ENCODE measurements around the gene LAMB3. TPM values are rescaled to one million over a fixed set of nuclear protein-coding genes. Genes with fewer than 3 reads are reported as not detected.
A peak's percentile ranks its signal among the peaks of the same experiment; 100 is the strongest.

LAMB3 gene
- total and polyA plus RNA-seq, 2 donors = 13.3 to 15.3 TPM

DNA sequence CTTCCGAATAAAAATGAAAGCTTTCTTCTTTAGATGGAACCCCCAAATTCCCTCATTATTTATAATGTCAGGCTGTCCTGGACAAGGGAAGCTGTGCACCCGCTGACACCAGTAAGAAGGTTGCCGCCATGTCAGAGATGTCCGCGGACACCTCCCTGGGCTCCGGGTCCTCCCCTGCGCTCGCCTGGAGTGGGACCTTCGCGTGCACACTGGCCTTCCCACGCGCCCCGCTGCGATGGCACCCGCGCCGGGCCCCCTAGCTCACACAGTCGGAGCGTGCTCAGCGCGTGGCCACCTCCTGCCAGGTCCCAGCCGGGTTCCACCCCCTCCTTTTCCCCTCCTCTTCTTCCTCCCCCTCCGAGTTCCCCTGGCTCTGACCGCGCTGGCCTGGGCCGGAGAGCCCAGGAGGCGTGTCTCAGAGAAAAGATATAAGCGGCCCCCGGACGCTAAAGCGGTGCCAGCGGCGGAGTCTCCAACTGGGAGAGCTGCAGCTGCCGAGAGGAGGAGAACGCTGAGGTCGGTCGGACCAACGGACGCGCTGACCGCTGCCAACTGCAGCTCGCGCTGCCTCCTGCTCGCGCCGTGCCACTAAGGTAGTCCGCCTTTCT, 22.8 kb upstream of the LAMB3 start, which contains the start of gene G0S2:
TSS of gene G0S2 (plus strand) at position 456 of the 608 bp plus-strand sequence. CDS start 273 bp downstream, outside the sequence.
- peaks cover 2% of the 10 kb centered on the region for H3K4me1 ChIP-seq (ENCODE audit: insufficient read depth)
- 3% methylated on average over 47 of the region's 47 CpGs for WGBS
- H3K4me3 ChIP-seq (ENCODE audit: low read depth, low read length) = peak within 1 kb of the TSS; percentile 44
- no peak for DNase-seq (ENCODE audit: extremely low spot score)
- no peaks in the 10 kb centered on the region for H3K36me3 ChIP-seq (ENCODE audit: insufficient read depth)
- no peak within 1 kb of the TSS for H3K27ac ChIP-seq (ENCODE audit: low read depth)

- no peaks in the 10 kb centered on the region for H3K36me3 ChIP-seq (ENCODE audit: insufficient read depth)
- H3K27ac ChIP-seq (ENCODE audit: low read depth) = no peak overlapping the region
- H3K4me3 ChIP-seq (ENCODE audit: low read depth, low read length) = no peak overlapping the region
- no peak for DNase-seq (ENCODE audit: extremely low spot score)
- 72% methylated on average over 7 of the region's 7 CpGs for WGBS
- peaks cover 2% of the 10 kb centered on the region for H3K4me1 ChIP-seq (ENCODE audit: insufficient read depth)
Observed at GRCh38 chr1:209673631-209674417, 21.6 kb upstream of the LAMB3 start.

- WGBS = 79% methylated on average over 5 of the region's 5 CpGs
- no peak for DNase-seq (ENCODE audit: extremely low spot score)
- H3K36me3 ChIP-seq (ENCODE audit: insufficient read depth) = no peaks in the 10 kb centered on the region
- peaks cover 2% of the 10 kb centered on the region for H3K4me1 ChIP-seq (ENCODE audit: insufficient read depth)
- H3K27ac ChIP-seq (ENCODE audit: low read depth) = no peak overlapping the region
- H3K4me3 ChIP-seq (ENCODE audit: low read depth, low read length) = no peak overlapping the region
Observed at GRCh38 chr1:209672705-209673630, 20.7 kb upstream of the LAMB3 start.

- no peak overlapping the region for H3K27ac ChIP-seq (ENCODE audit: low read depth)
- DNase-seq (ENCODE audit: extremely low spot score) = no peak
- no peaks in the 10 kb centered on the region for H3K36me3 ChIP-seq (ENCODE audit: insufficient read depth)
- no peaks in the 10 kb centered on the region for H3K4me1 ChIP-seq (ENCODE audit: insufficient read depth)
- H3K4me3 ChIP-seq (ENCODE audit: low read depth, low read length) = no peak overlapping the region
- 97% methylated on average over 1 of the region's 1 CpG for WGBS
Observed at GRCh38 chr1:209670441-209671082, 18.3 kb upstream of the LAMB3 start.

DNA sequence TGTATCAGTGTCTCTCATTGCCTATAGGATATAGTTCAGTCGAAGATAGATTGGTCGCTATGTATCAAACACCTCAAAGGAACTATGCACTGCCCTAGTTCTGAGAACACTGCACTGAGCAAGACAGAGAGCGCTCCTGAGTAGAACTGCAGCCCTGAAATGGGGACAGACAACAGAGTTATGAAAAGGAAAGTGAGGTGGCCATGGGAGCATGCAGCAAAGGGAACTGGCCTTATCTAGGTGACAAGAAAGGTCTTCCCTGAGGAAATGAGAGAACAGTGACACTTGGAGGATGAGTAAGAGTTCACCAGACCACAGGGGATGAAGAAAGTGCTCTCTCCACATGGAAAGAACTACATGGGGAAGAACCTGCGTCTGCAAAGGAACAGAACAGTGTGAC, 15.5 kb upstream of the LAMB3 start:
- no peak for DNase-seq (ENCODE audit: extremely low spot score)
- no peaks in the 10 kb centered on the region for H3K4me1 ChIP-seq (ENCODE audit: insufficient read depth)
- WGBS = 93% methylated on average over 4 of the region's 4 CpGs
- no peak overlapping the region for H3K27ac ChIP-seq (ENCODE audit: low read depth)
- no peaks in the 10 kb centered on the region for H3K36me3 ChIP-seq (ENCODE audit: insufficient read depth)
- no peak overlapping the region for H3K4me3 ChIP-seq (ENCODE audit: low read depth, low read length)

GRCh38 chr1:209667103-209667502, 14.9 kb upstream of the LAMB3 start:
- no peak for DNase-seq (ENCODE audit: extremely low spot score)
- Histone ChIP-seq H3K4me3 (ENCODE audit: low read depth, low read length) (no peak overlapping the region), H3K27ac (ENCODE audit: low read depth) (no peak overlapping the region), H3K4me1 (ENCODE audit: insufficient read depth) (no peaks in the 10 kb centered on the region), H3K36me3 (ENCODE audit: insufficient read depth) (no peaks in the 10 kb centered on the region)
- 87% methylated on average over 1 of the region's 1 CpG for WGBS

DNA sequence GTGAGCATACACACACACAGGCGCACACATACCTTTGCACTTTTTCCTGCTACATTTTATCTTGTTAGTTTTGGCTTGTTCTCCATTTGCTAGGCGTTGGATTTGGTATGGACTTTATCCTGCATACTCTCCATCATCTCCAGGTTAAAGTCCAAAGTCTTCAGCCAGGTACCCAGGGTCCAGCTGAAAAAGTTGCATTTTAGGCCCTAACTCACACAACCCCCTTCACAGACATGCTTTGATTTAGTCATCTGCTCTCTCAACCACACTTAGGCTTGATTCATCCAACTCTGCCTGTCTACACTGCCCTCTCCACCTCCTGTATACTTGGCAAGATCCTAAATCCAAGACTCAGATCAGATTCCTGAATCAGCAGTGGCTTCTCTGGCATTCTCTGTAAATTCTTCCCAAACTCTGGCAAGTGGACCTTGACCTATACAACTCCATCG, 10.7 kb upstream of the LAMB3 start:
- no peaks in the 10 kb centered on the region for H3K4me1 ChIP-seq (ENCODE audit: insufficient read depth)
- H3K4me3 ChIP-seq (ENCODE audit: low read depth, low read length) = no peak overlapping the region
- H3K27ac ChIP-seq (ENCODE audit: low read depth) = no peak overlapping the region
- no peak for DNase-seq (ENCODE audit: extremely low spot score)
- 94% methylated on average over 3 of the region's 3 CpGs for WGBS
- H3K36me3 ChIP-seq (ENCODE audit: insufficient read depth) = no peaks in the 10 kb centered on the region

- no peak for DNase-seq (ENCODE audit: extremely low spot score)
- 48% methylated on average over 1 of the region's 1 CpG for WGBS
- H3K27ac ChIP-seq (ENCODE audit: low read depth) = no peak overlapping the region
- no peak overlapping the region for H3K4me3 ChIP-seq (ENCODE audit: low read depth, low read length)
- no peaks in the 10 kb centered on the region for H3K36me3 ChIP-seq (ENCODE audit: insufficient read depth)
- no peaks in the 10 kb centered on the region for H3K4me1 ChIP-seq (ENCODE audit: insufficient read depth)
Observed at GRCh38 chr1:209661071-209661470, 8.8 kb upstream of the LAMB3 start.

DNA sequence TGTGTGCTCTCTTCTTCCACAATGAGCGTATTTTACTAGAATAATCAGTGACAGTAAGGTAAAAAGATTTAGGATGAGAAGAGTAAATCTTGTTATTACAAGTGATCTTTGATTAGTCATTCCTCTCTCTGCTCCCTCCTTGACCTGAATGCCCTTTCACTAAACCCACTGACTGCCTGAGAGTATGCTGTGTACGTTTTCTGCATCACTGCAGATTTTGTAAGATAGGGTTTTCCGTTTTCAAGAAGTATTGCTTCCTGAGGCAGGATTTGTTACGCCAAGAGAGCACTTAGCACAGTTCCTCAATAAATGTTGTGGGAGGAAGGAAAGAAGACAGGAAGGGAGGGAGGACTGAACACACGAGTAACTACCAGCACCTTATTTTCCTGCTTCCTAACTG, 7.7 kb upstream of the LAMB3 start:
- H3K4me3 ChIP-seq (ENCODE audit: low read depth, low read length) = no peak overlapping the region
- no peak overlapping the region for H3K27ac ChIP-seq (ENCODE audit: low read depth)
- 50% methylated on average over 5 of the region's 5 CpGs for WGBS
- H3K36me3 ChIP-seq (ENCODE audit: insufficient read depth) = no peaks in the 10 kb centered on the region
- DNase-seq (ENCODE audit: extremely low spot score) = no peak
- H3K4me1 ChIP-seq (ENCODE audit: insufficient read depth) = no peaks in the 10 kb centered on the region

DNA sequence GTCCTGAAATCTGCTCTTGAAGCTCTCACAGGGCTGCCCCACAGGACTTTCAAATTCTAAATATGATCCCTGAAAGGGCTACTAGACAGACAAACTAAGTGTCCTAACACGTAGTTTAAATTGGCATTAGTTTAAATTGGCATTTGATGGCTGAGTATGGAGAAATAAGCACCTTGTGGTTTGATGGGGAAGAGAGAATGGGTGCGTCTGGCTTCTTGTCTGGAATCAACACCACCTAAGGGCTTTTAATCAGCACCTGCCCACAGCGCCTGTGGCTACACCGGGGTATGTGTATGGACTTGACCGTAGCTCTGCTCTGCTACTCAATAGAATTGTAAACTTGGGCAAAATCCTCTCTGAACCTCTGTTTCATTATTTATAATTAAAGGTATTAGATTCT, 5.7 kb upstream of the LAMB3 start:
- no peak overlapping the region for H3K27ac ChIP-seq (ENCODE audit: low read depth)
- 77% methylated on average over 5 of the region's 5 CpGs for WGBS
- H3K4me1 ChIP-seq (ENCODE audit: insufficient read depth) = no peaks in the 10 kb centered on the region
- no peaks in the 10 kb centered on the region for H3K36me3 ChIP-seq (ENCODE audit: insufficient read depth)
- DNase-seq (ENCODE audit: extremely low spot score) = no peak
- no peak overlapping the region for H3K4me3 ChIP-seq (ENCODE audit: low read depth, low read length)

DNA sequence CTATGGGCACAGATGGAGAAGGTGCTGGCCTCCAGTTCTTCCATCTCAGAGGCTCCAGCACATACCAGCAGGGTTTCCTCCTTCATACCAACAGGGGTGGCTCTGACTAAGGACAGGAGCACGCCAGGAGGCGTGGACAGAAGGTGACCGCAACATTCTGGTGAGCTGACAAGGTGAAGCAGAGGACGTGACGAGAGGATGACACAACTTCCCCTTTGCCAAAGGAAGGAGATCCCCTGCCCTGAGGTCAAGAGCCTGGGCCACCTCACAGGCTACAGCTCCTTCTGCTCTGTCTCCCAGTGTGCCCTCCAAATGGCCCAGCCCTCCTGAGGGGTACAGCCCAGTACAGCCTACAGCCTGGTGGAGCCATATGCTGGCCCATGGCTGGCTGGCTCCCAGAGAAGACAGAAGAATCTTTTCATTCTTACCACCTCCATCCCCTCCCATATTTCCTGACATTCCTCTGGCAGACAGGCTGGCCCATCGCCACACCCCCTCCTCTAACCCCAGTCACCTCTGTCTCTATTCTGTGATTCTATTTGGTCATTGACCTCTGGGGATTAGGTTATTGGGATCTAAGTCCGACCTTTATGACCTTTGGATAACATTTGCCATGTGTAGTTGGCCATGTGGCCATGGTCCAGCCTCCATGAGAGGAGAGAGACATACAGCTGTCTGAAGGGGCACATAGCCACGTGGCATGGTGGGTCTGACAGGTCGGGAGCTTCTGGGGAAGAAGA, 5.1 kb upstream of the LAMB3 start:
- WGBS = 83% methylated on average over 9 of the region's 9 CpGs
- H3K4me1 ChIP-seq (ENCODE audit: insufficient read depth) = no peaks in the 10 kb centered on the region
- H3K27ac ChIP-seq (ENCODE audit: low read depth) = no peak overlapping the region
- no peaks in the 10 kb centered on the region for H3K36me3 ChIP-seq (ENCODE audit: insufficient read depth)
- DNase-seq (ENCODE audit: extremely low spot score) = no peak
- H3K4me3 ChIP-seq (ENCODE audit: low read depth, low read length) = no peak overlapping the region

DNA sequence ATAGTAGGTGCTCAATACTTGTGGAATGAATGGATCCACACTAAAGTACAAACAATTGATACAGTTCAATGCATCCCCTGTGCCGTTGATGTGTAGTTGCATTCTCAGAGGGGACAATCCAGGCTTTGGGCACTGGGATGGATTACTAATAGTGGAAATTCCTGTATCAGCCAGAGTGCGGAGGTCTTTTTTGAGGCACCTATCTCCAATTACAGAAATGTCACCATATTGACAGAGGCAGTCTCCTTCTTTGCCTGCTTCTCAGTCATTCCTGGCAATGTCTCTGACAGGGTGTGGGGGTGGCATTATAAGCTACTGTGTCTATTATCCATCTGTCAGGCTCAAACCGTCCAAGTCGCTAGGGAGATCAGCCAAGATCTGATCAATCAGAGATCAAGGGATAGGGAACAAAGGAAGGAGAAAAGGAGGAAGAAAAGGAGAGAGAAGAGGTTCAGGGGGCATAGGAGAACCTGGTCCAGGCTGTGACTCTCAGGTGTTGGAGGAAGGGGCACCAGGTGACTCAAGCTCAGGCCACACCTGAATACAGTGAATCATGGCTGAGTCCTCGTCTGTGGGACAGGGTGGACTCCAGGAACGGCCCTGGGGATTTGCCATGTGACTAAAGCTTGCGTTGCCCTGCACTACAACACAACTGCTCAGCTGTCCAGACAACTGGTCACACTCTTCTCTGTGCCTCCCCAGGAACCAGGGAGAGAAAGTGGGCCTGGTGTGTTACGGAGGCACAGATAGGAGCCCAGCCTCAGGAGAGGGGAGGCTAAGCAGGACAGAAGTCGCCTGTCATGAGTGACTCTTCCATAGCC, 3.4 kb upstream of the LAMB3 start:
- DNase-seq (ENCODE audit: extremely low spot score) = no peak
- Histone ChIP-seq H3K4me3 (ENCODE audit: low read depth, low read length) (no peak overlapping the region), H3K4me1 (ENCODE audit: insufficient read depth) (no peaks in the 10 kb centered on the region), H3K36me3 (ENCODE audit: insufficient read depth) (no peaks in the 10 kb centered on the region), H3K27ac (ENCODE audit: low read depth) (peak overlapping the region; percentile 11)
- WGBS = 86% methylated on average over 9 of the region's 9 CpGs
